HG02885 (cell line): ENCODE measurements around the gene GLIS1.

Experiments used
- ATAC-seq: cut with Tn5 transposase; IDR thresholded peaks from one replicate; pipeline ENCODE4 v1.9.1; 2021; ENCODE audit warnings: mild to moderate bottlenecking; ENCODE audit not compliant: unreplicated experiment, poor library complexity

Gene GLIS1

GRCh38 chr1:53622531-53622930 is 116.4 kb downstream of the GLIS1 start:
- no peak for ATAC-seq

- no peak for ATAC-seq
Measured at GRCh38 chr1:53621144-53621543, 117.8 kb downstream of the GLIS1 start.

- ATAC-seq, result no peak
Measured at GRCh38 chr1:53620061-53620855, 118.7 kb downstream of the GLIS1 start.

- no peak for ATAC-seq
Measured at GRCh38 chr1:53619367-53620060, 119.5 kb downstream of the GLIS1 start.

- ATAC-seq, result no peak
Measured at GRCh38 chr1:53618500-53619366, 120.2 kb downstream of the GLIS1 start.

GRCh38 chr1:53617851-53618499 is 121.0 kb downstream of the GLIS1 start:
- ATAC-seq, result no peak

GRCh38 chr1:53617382-53617781 is 121.6 kb downstream of the GLIS1 start:
- ATAC-seq, result no peak

- no peak for ATAC-seq
Measured at GRCh38 chr1:53616927-53617326, 122.0 kb downstream of the GLIS1 start.

- no peak for ATAC-seq
Measured at GRCh38 chr1:53616511-53616910, 122.5 kb downstream of the GLIS1 start.

GRCh38 chr1:53615101-53615500 is 123.9 kb downstream of the GLIS1 start:
- ATAC-seq, result no peak

GRCh38 chr1:53614231-53615021 is 124.5 kb downstream of the GLIS1 start:
- ATAC-seq, result no peak

GRCh38 chr1:53608676-53609075 is 130.3 kb downstream of the GLIS1 start:
- no peak for ATAC-seq

- no peak for ATAC-seq
Measured at GRCh38 chr1:53608071-53608470, 130.9 kb downstream of the GLIS1 start.

- ATAC-seq, result no peak
Measured at GRCh38 chr1:53606651-53607051, 132.3 kb downstream of the GLIS1 start.

GRCh38 chr1:53606197-53606596 is 132.8 kb downstream of the GLIS1 start:
- ATAC-seq, result no peak

- ATAC-seq, result no peak
Measured at GRCh38 chr1:53605181-53605580, 133.8 kb downstream of the GLIS1 start.

- ATAC-seq, result no peak
Measured at GRCh38 chr1:53604291-53604919, 134.6 kb downstream of the GLIS1 start.

- no peak for ATAC-seq
Measured at GRCh38 chr1:53603431-53603830, 135.5 kb downstream of the GLIS1 start.
